Measurements from ENCODE around the gene LAG3. TPM values are rescaled to one million over a fixed set of nuclear protein-coding genes. Genes with fewer than 3 reads are reported as not detected.

LAG3 gene
- total and polyA plus RNA-seq, 2 experiments from 2014 or later, result 3.7 to 4.7 TPM

DNA sequence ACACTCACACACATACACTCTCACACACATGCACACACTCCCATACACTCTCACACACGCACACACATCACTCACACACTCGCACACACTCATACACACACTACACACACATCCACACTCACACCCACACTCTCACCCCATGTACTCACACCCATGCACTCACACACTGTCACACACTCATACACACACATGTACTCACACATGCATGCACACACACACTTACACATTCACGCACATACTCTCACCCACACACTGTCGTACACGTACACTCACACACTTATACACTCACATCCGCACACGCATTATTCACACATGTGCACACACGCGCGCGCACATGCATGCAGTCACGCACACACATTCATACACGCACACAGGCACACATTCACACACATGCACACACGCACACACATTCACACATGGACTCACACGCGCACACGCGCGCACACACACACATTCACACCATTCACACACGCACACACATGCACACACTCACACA lies 45.4 kb downstream of the LAG3 start:
- ATAC-seq, result no peak

More for the DNA sequence above, 45.4 kb downstream of the LAG3 start:
- Mint-ChIP-seq H3K27ac (peak overlapping the region; percentile 50), H3K27me3 (ENCODE audit: insufficient read depth, low read depth, poor library complexity) (peaks cover 40% of the 10 kb centered on the region), H3K4me3 (peak overlapping the region; percentile 61; the same call in 2 of the 3 replicates), H3K9me3 (no peaks in the 10 kb centered on the region), H3K36me3 (ENCODE audit: low read depth) (no peaks in the 10 kb centered on the region), H3K4me1 (peaks cover 44% of the 10 kb centered on the region)
- no peak overlapping the region for H3K27ac ChIP-seq (ENCODE audit: low read depth)
- TF ChIP-seq REST (IDR thresholded peaks at IDR 0.05; ENCODE audit: unreplicated experiment) (no peak), ZNF331 (CRISPR knock-in tag; IDR thresholded peaks at IDR 0.05; ENCODE audit: low read depth) (no peak), POLR2AphosphoS5 (IDR thresholded peaks at IDR 0.05; ENCODE audit: low read depth) (no peak), ETS1 (IDR thresholded peaks at IDR 0.05) (no peak)
- TF ChIP-seq, protein P1, sequence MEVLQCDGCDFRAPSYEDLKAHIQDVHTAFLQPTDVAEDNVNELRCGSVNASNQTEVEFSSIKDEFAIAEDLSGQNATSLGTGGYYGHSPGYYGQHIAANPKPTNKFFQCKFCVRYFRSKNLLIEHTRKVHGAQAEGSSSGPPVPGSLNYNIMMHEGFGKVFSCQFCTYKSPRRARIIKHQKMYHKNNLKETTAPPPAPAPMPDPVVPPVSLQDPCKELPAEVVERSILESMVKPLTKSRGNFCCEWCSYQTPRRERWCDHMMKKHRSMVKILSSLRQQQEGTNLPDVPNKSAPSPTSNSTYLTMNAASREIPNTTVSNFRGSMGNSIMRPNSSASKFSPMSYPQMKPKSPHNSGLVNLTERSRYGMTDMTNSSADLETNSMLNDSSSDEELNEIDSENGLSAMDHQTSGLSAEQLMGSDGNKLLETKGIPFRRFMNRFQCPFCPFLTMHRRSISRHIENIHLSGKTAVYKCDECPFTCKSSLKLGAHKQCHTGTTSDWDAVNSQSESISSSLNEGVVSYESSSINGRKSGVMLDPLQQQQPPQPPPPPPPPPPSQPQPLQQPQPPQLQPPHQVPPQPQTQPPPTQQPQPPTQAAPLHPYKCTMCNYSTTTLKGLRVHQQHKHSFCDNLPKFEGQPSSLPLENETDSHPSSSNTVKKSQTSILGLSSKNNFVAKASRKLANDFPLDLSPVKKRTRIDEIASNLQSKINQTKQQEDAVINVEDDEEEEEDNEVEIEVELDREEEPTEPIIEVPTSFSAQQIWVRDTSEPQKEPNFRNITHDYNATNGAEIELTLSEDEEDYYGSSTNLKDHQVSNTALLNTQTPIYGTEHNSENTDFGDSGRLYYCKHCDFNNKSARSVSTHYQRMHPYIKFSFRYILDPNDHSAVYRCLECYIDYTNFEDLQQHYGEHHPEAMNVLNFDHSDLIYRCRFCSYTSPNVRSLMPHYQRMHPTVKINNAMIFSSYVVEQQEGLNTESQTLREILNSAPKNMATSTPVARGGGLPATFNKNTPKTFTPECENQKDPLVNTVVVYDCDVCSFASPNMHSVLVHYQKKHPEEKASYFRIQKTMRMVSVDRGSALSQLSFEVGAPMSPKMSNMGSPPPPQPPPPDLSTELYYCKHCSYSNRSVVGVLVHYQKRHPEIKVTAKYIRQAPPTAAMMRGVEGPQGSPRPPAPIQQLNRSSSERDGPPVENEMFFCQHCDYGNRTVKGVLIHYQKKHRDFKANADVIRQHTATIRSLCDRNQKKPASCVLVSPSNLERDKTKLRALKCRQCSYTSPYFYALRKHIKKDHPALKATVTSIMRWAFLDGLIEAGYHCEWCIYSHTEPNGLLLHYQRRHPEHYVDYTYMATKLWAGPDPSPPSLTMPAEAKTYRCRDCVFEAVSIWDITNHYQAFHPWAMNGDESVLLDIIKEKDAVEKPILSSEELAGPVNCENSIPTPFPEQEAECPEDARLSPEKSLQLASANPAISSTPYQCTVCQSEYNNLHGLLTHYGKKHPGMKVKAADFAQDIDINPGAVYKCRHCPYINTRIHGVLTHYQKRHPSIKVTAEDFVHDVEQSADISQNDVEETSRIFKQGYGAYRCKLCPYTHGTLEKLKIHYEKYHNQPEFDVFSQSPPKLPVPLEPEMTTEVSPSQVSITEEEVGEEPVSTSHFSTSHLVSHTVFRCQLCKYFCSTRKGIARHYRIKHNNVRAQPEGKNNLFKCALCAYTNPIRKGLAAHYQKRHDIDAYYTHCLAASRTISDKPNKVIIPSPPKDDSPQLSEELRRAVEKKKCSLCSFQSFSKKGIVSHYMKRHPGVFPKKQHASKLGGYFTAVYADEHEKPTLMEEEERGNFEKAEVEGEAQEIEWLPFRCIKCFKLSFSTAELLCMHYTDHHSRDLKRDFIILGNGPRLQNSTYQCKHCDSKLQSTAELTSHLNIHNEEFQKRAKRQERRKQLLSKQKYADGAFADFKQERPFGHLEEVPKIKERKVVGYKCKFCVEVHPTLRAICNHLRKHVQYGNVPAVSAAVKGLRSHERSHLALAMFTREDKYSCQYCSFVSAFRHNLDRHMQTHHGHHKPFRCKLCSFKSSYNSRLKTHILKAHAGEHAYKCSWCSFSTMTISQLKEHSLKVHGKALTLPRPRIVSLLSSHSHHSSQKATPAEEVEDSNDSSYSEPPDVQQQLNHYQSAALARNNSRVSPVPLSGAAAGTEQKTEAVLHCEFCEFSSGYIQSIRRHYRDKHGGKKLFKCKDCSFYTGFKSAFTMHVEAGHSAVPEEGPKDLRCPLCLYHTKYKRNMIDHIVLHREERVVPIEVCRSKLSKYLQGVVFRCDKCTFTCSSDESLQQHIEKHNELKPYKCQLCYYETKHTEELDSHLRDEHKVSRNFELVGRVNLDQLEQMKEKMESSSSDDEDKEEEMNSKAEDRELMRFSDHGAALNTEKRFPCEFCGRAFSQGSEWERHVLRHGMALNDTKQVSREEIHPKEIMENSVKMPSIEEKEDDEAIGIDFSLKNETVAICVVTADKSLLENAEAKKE (CRISPR knock-in tag; IDR thresholded peaks at IDR 0.05), result no peak
- no peaks in the 10 kb centered on the region for H4K20me1 ChIP-seq (replicated peaks; ENCODE audit: insufficient read depth)
- no peak overlapping the region for H2AFZ ChIP-seq
- no peaks in the 10 kb centered on the region for H3K9me2 ChIP-seq (ENCODE audit: insufficient read depth)
- peaks cover 26% of the 10 kb centered on the region for H3K27me3 ChIP-seq (ENCODE audit: insufficient read depth)
- H3K4me3 ChIP-seq, result 0 out of 2 replicates have a peak overlapping the region, but pooled peaks have one; percentile 40
- peaks cover 35% of the 10 kb centered on the region for H3K4me1 ChIP-seq (ENCODE audit: insufficient read depth)
- H3K79me2 ChIP-seq (replicated peaks; ENCODE audit: insufficient read depth), result no peaks in the 10 kb centered on the region
- DNase-seq (ENCODE audit: low spot score), result no peak
- peaks cover 12% of the 10 kb centered on the region; the same call in 1 of the 2 replicates for H3F3A ChIP-seq (replicated peaks; ENCODE audit: low read depth)
- H3K36me3 ChIP-seq (ENCODE audit: insufficient read depth), result no peaks in the 10 kb centered on the region
- peak overlapping the region; percentile 66; the same call in 1 of the 2 replicates for H3K4me2 ChIP-seq
